ENCODE results near the gene BANK1. TPM values are rescaled to one million over a fixed set of nuclear protein-coding genes. Genes with fewer than 3 reads are reported as not detected.

Gene BANK1
- total RNA-seq, 1 donor from 2014 or later: 336 TPM

DNA sequence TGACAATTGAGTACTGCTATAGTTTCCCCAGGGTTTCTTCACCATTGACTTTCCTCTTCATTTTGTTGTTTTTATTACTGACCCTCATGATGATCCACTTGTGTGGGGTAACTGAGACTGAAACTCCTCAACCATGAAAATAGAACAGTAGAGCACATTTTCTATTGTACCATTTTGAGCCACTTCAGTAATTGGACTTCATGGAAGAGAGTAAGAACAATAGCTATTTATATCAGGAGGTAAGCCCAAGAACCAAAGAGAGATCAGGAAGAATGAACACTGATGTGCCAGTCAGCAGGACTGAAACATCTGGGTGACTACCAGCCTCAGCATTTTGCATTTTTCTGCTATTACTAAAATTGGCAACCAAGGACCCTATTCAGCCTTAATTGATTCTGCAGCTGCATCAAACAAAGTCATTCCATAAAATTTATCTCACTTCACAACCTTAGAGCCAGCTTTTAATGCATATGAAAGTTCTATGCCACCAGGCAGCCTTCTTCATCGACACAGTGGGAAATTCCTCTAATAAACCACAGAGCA is 151.4 kb downstream of the BANK1 start:
- peaks cover 84% of the 10 kb centered on the region for H3K36me3 Mint-ChIP-seq (ENCODE audit: low read depth)
- H3K4me1 Mint-ChIP-seq: peaks cover 62% of the 10 kb centered on the region
- ChIA-PET POLR2A (interaction anchor here (0.9 to 1.4 kb wide), 2 partner anchors 8 to 135 kb away, joined by 3 to 4 read pairs; no protein-coding TSS in a partner anchor), CTCF (no interaction called here)
- no peak overlapping the region for H3K4me3 Mint-ChIP-seq
- H3K9me3 Mint-ChIP-seq: peaks cover 3% of the 10 kb centered on the region
- DNase-seq (no peak), ATAC-seq (ENCODE audit: low read depth) (no peak)
- TF ChIP-seq, protein P1, sequence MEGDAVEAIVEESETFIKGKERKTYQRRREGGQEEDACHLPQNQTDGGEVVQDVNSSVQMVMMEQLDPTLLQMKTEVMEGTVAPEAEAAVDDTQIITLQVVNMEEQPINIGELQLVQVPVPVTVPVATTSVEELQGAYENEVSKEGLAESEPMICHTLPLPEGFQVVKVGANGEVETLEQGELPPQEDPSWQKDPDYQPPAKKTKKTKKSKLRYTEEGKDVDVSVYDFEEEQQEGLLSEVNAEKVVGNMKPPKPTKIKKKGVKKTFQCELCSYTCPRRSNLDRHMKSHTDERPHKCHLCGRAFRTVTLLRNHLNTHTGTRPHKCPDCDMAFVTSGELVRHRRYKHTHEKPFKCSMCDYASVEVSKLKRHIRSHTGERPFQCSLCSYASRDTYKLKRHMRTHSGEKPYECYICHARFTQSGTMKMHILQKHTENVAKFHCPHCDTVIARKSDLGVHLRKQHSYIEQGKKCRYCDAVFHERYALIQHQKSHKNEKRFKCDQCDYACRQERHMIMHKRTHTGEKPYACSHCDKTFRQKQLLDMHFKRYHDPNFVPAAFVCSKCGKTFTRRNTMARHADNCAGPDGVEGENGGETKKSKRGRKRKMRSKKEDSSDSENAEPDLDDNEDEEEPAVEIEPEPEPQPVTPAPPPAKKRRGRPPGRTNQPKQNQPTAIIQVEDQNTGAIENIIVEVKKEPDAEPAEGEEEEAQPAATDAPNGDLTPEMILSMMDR (IDR thresholded peaks at IDR 0.05): no peak
- intact Hi-C loops (cut with micrococcal nuclease): no loop called here
- peak overlapping the region; percentile 60 for H3K27ac Mint-ChIP-seq
- no peaks in the 10 kb centered on the region for H3K27me3 Mint-ChIP-seq

DNA sequence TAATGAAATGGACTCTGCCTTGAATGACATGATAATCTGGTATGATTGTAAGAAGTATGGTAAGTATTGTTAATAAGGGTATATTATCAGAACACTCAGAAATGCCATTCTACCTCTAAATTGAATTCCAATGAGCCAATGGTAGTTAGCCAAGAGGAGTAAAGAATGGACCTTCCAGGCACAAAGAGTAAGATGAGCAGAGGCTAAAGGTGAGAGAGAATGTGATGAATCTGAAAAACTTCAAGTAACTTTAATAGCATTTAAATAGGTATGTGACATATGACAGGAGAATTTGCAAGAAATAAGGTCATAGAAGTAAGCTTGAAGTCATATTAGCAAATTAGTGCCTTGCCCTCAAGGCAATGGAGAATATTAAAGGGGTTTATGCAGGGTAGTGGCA is 152.4 kb downstream of the BANK1 start:
- ATAC-seq (ENCODE audit: low read depth): no peak

DNA sequence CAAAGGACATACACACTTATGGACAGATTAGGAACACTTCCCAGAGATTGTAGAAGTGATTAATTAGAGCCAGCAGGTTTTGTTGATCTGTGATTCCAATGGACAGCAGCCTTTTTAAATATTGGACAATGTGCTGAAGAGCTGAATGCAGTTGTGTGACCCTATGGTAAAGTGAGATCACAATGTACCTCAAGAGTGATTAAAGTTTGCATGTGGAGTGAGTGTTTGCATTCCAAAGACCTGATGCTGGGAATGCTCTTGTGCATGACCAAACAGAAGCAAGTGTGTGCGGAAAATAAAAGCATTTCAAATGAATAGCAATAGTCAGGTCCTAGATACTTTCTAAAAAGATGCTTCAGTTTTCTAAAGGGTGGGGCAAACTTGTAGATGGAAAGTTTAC is 154.1 kb downstream of the BANK1 start:
- no peaks in the 10 kb centered on the region for H3K27me3 Mint-ChIP-seq
- no peak for DNase-seq
- intact Hi-C loops (cut with micrococcal nuclease): loop anchor here (2.0 kb wide), 1 partner anchor 14 kb away; no protein-coding TSS in a partner anchor
- peak overlapping the region; percentile 42 for H3K27ac Mint-ChIP-seq
- TF ChIP-seq, protein P1 (IDR thresholded peaks at IDR 0.05): no peak
- H3K9me3 Mint-ChIP-seq: no peaks in the 10 kb centered on the region
- peaks cover 63% of the 10 kb centered on the region for H3K4me1 Mint-ChIP-seq
- POLR2A ChIA-PET: no interaction called here
- no peak overlapping the region for H3K4me3 Mint-ChIP-seq
- no peak for ATAC-seq (ENCODE audit: low read depth)
- CTCF ChIA-PET: no interaction called here
- peaks cover 81% of the 10 kb centered on the region for H3K36me3 Mint-ChIP-seq (ENCODE audit: low read depth)

More for the DNA sequence above, 152.4 kb downstream of the BANK1 start:
- H3K4me1 Mint-ChIP-seq: peaks cover 67% of the 10 kb centered on the region
- POLR2A ChIA-PET: interaction anchor here (0.9 to 1.4 kb wide), 2 partner anchors 9 to 136 kb away, joined by 3 to 4 read pairs; no protein-coding TSS in a partner anchor
- H3K4me3 Mint-ChIP-seq: no peak overlapping the region
- H3K27me3 Mint-ChIP-seq: no peaks in the 10 kb centered on the region
- no peaks in the 10 kb centered on the region for H3K9me3 Mint-ChIP-seq
- CTCF ChIA-PET: no interaction called here
- H3K27ac Mint-ChIP-seq: peak overlapping the region; percentile 75
- DNase-seq: no peak
- intact Hi-C loops (cut with micrococcal nuclease): no loop called here
- TF ChIP-seq, protein P1 (IDR thresholded peaks at IDR 0.05): no peak
- peaks cover 82% of the 10 kb centered on the region for H3K36me3 Mint-ChIP-seq (ENCODE audit: low read depth)

DNA sequence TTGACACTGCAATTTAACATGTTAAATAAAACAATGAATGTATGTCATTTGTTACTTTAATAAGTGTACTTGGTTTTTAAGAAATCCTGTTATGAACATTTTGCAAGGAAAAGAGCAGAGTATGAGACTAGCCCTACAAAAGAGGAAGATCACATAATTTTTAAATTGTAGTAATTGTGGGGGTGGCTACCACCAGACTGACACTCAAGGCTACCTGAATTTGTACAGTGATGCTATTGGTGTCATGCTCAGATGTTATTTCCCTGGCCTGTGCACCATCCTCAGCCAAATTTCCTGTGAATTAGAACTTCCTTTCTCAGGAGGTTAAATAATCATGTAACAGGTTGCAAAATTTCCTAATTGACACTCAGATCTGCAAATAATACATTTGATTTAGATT is 157.5 kb downstream of the BANK1 start:
- peaks cover 55% of the 10 kb centered on the region for H3K4me1 Mint-ChIP-seq
- no peaks in the 10 kb centered on the region for H3K27me3 Mint-ChIP-seq
- CTCF ChIA-PET: no interaction called here

DNA sequence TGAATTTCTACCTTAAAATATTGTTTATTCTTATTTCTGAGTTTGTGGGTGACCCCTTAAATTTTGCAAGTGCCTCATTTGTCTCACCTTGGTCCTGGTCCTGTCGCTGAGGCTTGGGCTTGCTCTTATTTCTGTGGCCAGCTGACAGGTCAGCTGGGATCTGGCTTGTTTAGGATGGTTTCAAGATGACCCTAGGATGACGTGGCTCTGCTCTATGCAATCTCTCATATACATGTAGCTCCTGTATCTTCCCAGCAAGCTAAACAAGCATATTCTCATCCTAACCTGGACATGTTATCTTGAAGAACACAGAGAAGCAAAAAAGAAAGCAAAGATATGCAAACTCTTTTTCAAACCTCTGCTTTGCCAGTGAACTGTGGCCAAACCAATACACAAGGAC is 158.4 kb downstream of the BANK1 start:
- H3K4me3 Mint-ChIP-seq: no peak overlapping the region
- no peaks in the 10 kb centered on the region for H3K27me3 Mint-ChIP-seq
- H3K36me3 Mint-ChIP-seq (ENCODE audit: low read depth): peaks cover 76% of the 10 kb centered on the region
- H3K9me3 Mint-ChIP-seq: no peaks in the 10 kb centered on the region
- intact Hi-C loops (cut with micrococcal nuclease): no loop called here
- DNase-seq (no peak), ATAC-seq (ENCODE audit: low read depth) (no peak)
- peak overlapping the region; percentile 79 for H3K27ac Mint-ChIP-seq
- TF ChIP-seq, protein P1 (IDR thresholded peaks at IDR 0.05): no peak
- ChIA-PET POLR2A (no interaction called here), CTCF (no interaction called here)
- H3K4me1 Mint-ChIP-seq: peaks cover 53% of the 10 kb centered on the region

More for the DNA sequence above, 157.5 kb downstream of the BANK1 start:
- POLR2A ChIA-PET: no interaction called here
- H3K4me3 Mint-ChIP-seq: no peak overlapping the region
- H3K36me3 Mint-ChIP-seq (ENCODE audit: low read depth): peaks cover 76% of the 10 kb centered on the region
- peak overlapping the region; percentile 79 for H3K27ac Mint-ChIP-seq
- intact Hi-C loops (cut with micrococcal nuclease): no loop called here
- H3K9me3 Mint-ChIP-seq: no peaks in the 10 kb centered on the region
- DNase-seq: no peak
- TF ChIP-seq, protein P1 (IDR thresholded peaks at IDR 0.05): no peak
- no peak for ATAC-seq (ENCODE audit: low read depth)

Data from activated B cell treated with CpG ODN at 0.5 μM for 24 hours (primary cell).